CD14-positive monocyte (primary cell): ENCODE data around the gene TLR9. TPM values are rescaled to one million over a fixed set of nuclear protein-coding genes. Genes with fewer than 3 reads are reported as not detected.
A peak's percentile ranks its signal among the peaks of the same experiment; 100 is the strongest.

Experiments
- DNase-seq, 3 donors: peaks; one replicate each; pipeline ENCODE4 v3.0.0-alpha.2; 2011 to 2022
- H2AFZ ChIP-seq: 2 replicates; pipeline ENCODE4 v1.6.0; 2012; ENCODE audit warnings: mild to moderate bottlenecking, low read depth, low read length, inconsistent platforms; ENCODE audit not compliant: insufficient read depth, poor library complexity, severe bottlenecking
- H3K27ac ChIP-seq, 2 donors: 1 replicate in 1 of 2; 2 replicates in 1 of 2; pipeline ENCODE4 v1.5.1; 2012 to 2013; ENCODE audit warnings: low read length in 2 of 2, control low read depth in 1 of 2, inconsistent platforms in 1 of 2, low read depth in 1 of 2, mild to moderate bottlenecking in 1 of 2
- H3K27me3 ChIP-seq, 2 donors: one replicate each; pipeline versions ENCODE4 v1.6.0 to v1.6.1; 2011 to 2013; ENCODE audit warnings: low read length in 2 of 2; ENCODE audit not compliant: control insufficient read depth in 2 of 2, insufficient read depth in 2 of 2
- H3K36me3 ChIP-seq, 2 donors: replicated peaks in 1 of 2; 1 replicate in 1 of 2; 2 replicates in 1 of 2; pipeline versions ENCODE4 v1.5.1 to v1.6.1; 2012 to 2013; ENCODE audit warnings: low read length in 2 of 2, control low read depth in 1 of 2, inconsistent platforms in 1 of 2, mild to moderate bottlenecking in 1 of 2; ENCODE audit not compliant: insufficient read depth in 2 of 2, control insufficient read depth in 1 of 2
- H3K4me1 ChIP-seq, 2 donors: 1 replicate in 1 of 2; 2 replicates in 1 of 2; pipeline versions ENCODE4 v1.5.1 to v1.6.1; 2012 to 2013; ENCODE audit warnings: low read length in 2 of 2, control low read depth in 1 of 2, inconsistent platforms in 1 of 2, mild to moderate bottlenecking in 1 of 2, moderate library complexity in 1 of 2; ENCODE audit not compliant: insufficient read depth in 2 of 2, control insufficient read depth in 1 of 2
- H3K4me2 ChIP-seq: replicated peaks from 2 replicates; pipeline ENCODE3; 2012; ENCODE audit warnings: low read length, moderate library complexity, mild to moderate bottlenecking; ENCODE audit not compliant: poor library complexity, severe bottlenecking; ENCODE audit errors: extremely low read depth
- H3K4me3 ChIP-seq, 3 experiments: fragments of 200-600 bp in 1 of 3; sonication (generic) in 1 of 3; replicated peaks in 1 of 3; 1 replicate in 2 of 3; 2 replicates in 1 of 3; pipeline ENCODE4 v1.5.1; 2011 to 2013; ENCODE audit warnings: low read length in 3 of 3, mild to moderate bottlenecking in 3 of 3, control low read depth in 2 of 3, low read depth in 2 of 3, inconsistent platforms in 1 of 3, moderate library complexity in 1 of 3
- H3K79me2 ChIP-seq: 2 replicates; pipeline ENCODE4 v1.6.0; 2012; ENCODE audit warnings: mild to moderate bottlenecking, control low read depth, inconsistent platforms, low read length, moderate library complexity; ENCODE audit not compliant: insufficient read depth
- H3K9ac ChIP-seq: 2 replicates; pipeline ENCODE4 v1.6.0; 2017; ENCODE audit warnings: low read length, mild to moderate bottlenecking; ENCODE audit not compliant: insufficient read depth, poor library complexity, severe bottlenecking
- H3K9me3 ChIP-seq, 2 donors: replicated peaks in 1 of 2; 1 replicate in 1 of 2; 2 replicates in 1 of 2; pipeline versions ENCODE4 v1.5.1 to v1.6.1; 2012 to 2013; ENCODE audit warnings: low read length in 2 of 2, control low read depth in 1 of 2; ENCODE audit not compliant: control insufficient read depth in 1 of 2, insufficient read depth in 1 of 2
- H4K20me1 ChIP-seq: 2 replicates; pipeline ENCODE4 v1.6.0; 2012; ENCODE audit warnings: mild to moderate bottlenecking, low read length, control low read depth, moderate library complexity; ENCODE audit not compliant: insufficient read depth
- H3K27ac Mint-ChIP-seq, 7 donors: one replicate each; pipeline ENCODE4 v1.8.0; 2020; ENCODE audit warnings: mild to moderate bottlenecking in 7 of 7, mixed read lengths in 7 of 7, moderate library complexity in 6 of 7, inconsistent platforms in 2 of 7
- H3K27me3 Mint-ChIP-seq, 3 donors: one replicate each; pipeline ENCODE4 v1.8.0; 2021 to 2022; ENCODE audit warnings: low read depth in 3 of 3, mild to moderate bottlenecking in 3 of 3, mixed read lengths in 3 of 3, moderate library complexity in 3 of 3, inconsistent platforms in 1 of 3
- H3K36me3 Mint-ChIP-seq, 2 donors: one replicate each; pipeline ENCODE4 v1.8.0; 2020; ENCODE audit warnings: mixed read lengths in 2 of 2, inconsistent platforms in 1 of 2, mild to moderate bottlenecking in 1 of 2
- H3K4me1 Mint-ChIP-seq: one replicate; pipeline ENCODE4 v1.8.0; 2020; ENCODE audit warnings: mild to moderate bottlenecking, mixed read lengths
- H3K4me3 Mint-ChIP-seq, 2 donors: one replicate each; pipeline ENCODE4 v1.8.0; 2020; ENCODE audit warnings: mild to moderate bottlenecking in 2 of 2, mixed read lengths in 2 of 2, moderate library complexity in 1 of 2
- H3K9me3 Mint-ChIP-seq, 7 donors: one replicate each; pipeline ENCODE4 v1.8.0; 2020 to 2022; ENCODE audit warnings: mixed read lengths in 7 of 7, mild to moderate bottlenecking in 6 of 7, moderate library complexity in 6 of 7, inconsistent platforms in 2 of 7
- WGBS: methylation state at CpG from one replicate; pipeline ENCODE4 v1.1.5; 2013; ENCODE audit warnings: missing lambda C conversion rate; ENCODE audit not compliant: insufficient coverage; 5-methylcytosine and 5-hydroxymethylcytosine counted together
- intact Hi-C, 2 donors: fragments of 100-400 bp; cut with micrococcal nuclease; formaldehyde crosslinking; loops; one replicate each; pipeline versions ENCODE4 v1.15.0 to v1.15.1; 2023
- polyA plus RNA-seq, 3 donors: library from polyadenylated mRNA; depleted of rRNA in 1 of 3; unstranded in 2 of 3; stranded (reverse) in 1 of 3; fragments of 300-500 nt in 2 of 3; fragments of >200 nt in 1 of 3; fragmentation: Illumina TruSeq in 2 of 3; gene quantifications; 1 replicate in 2 of 3; 2 replicates in 1 of 3; pipeline ENCODE4 v1.2.3, GENCODE V29; 2012 to 2021
- TF ChIP-seq, protein P1 (sequence below): fragments of 200-600 bp; IDR thresholded peaks from one replicate; pipeline ENCODE4 v1.8.0; 2022; ENCODE audit warnings: antibody characterized with exemption, mild to moderate bottlenecking

The TLR9 gene
- polyA plus RNA-seq, 3 donors, result 0.91 TPM; not detected in 2

DNA sequence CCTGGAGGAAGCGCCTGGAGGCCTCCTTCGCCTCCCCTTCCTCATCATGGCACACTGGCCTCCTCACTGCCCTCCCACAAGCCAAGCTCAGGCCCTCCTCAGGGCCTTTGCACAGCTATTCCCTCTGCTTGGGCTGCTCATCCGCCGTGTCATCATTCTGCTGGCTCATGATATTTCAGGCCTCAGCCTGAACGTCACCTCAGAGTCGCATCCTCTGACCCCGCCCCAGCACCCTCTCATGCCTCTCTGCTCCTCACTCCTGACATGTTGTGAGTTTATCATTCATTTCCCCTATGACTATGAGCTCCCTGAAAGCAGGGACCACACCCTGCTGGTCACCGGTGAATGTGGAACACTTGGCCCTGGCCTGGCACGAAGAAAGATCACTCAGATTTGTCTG is 50.5 kb downstream of the TLR9 start:
- Mint-ChIP-seq H3K9me3 (peaks cover 0 to 2% (median 0%) of the 10 kb centered on the region in 7 donors), H3K27ac (peak overlapping the region; percentile 76 to 95 (median 89)), H3K27me3 (peaks cover 1 to 8% (median 2%) of the 10 kb centered on the region in 3 donors), H3K4me1 (peaks cover 36% of the 10 kb centered on the region), H3K36me3 (peaks cover 3 to 7% of the 10 kb centered on the region in 2 donors), H3K4me3 (peak overlapping the region in 1 of 2 donors; percentile 40)
- 43% methylated on average over 6 of the region's 9 CpGs for WGBS
- Histone ChIP-seq H3K27me3 (no peaks in the 10 kb centered on the region), H3K4me2 (no peak overlapping the region), H3K79me2 (no peaks in the 10 kb centered on the region), H3K9me3 (no peaks in the 10 kb centered on the region), H3K27ac (peak overlapping the region; percentile 70 to 92), H3K4me3 (no peak overlapping the region), H2AFZ (peak overlapping the region; percentile 7), H3K36me3 (no peaks in the 10 kb centered on the region), H4K20me1 (no peaks in the 10 kb centered on the region), H3K9ac (peak overlapping the region; percentile 1), H3K4me1 (peaks cover 29 to 30% of the 10 kb centered on the region in 2 donors)
- TF ChIP-seq, protein P1, sequence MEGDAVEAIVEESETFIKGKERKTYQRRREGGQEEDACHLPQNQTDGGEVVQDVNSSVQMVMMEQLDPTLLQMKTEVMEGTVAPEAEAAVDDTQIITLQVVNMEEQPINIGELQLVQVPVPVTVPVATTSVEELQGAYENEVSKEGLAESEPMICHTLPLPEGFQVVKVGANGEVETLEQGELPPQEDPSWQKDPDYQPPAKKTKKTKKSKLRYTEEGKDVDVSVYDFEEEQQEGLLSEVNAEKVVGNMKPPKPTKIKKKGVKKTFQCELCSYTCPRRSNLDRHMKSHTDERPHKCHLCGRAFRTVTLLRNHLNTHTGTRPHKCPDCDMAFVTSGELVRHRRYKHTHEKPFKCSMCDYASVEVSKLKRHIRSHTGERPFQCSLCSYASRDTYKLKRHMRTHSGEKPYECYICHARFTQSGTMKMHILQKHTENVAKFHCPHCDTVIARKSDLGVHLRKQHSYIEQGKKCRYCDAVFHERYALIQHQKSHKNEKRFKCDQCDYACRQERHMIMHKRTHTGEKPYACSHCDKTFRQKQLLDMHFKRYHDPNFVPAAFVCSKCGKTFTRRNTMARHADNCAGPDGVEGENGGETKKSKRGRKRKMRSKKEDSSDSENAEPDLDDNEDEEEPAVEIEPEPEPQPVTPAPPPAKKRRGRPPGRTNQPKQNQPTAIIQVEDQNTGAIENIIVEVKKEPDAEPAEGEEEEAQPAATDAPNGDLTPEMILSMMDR, result no peak
- intact Hi-C loops, result no loop called here
- peak; percentile 82 to 93 (median 92) for DNase-seq

DNA sequence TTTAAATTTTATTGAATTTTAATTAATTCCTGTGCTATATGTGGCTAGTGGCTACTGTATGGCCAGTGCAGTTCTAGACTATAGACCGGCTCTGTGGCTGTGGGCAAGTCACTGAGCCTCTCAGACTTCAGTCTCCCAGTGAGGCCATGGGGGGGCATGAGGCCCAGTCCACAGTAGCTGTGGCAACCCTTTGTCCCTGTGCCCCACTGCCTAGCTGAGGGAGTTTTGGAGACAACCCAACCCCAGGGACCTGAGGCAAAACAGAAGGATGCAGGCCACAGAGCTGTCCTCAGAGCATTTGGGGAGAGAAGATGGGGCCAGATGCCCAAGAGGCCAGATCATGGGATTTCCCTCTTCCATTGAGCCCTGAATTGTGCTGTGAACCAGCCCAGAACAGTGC is 52.3 kb downstream of the TLR9 start:
- Histone ChIP-seq H3K79me2 (no peaks in the 10 kb centered on the region), H3K9ac (no peak overlapping the region)
- H3K4me1 Mint-ChIP-seq, result peaks cover 30% of the 10 kb centered on the region

More for the DNA sequence above, 52.3 kb downstream of the TLR9 start:
- Mint-ChIP-seq H3K36me3 (peaks cover 3 to 7% of the 10 kb centered on the region in 2 donors), H3K27me3 (peaks cover 0 to 6% (median 2%) of the 10 kb centered on the region in 3 donors), H3K27ac (peak overlapping the region in 3 of 7 donors; percentile 6 to 12 (median 8)), H3K9me3 (peaks cover 0 to 2% (median 0%) of the 10 kb centered on the region in 7 donors), H3K4me3 (no peak overlapping the region)
- DNase-seq, result no peak
- Histone ChIP-seq H2AFZ (no peak overlapping the region), H3K9me3 (no peaks in the 10 kb centered on the region), H3K4me3 (no peak overlapping the region), H3K4me1 (peaks cover 25 to 26% of the 10 kb centered on the region in 2 donors), H3K27me3 (no peaks in the 10 kb centered on the region), H3K36me3 (no peaks in the 10 kb centered on the region), H4K20me1 (no peaks in the 10 kb centered on the region), H3K4me2 (no peak overlapping the region), H3K27ac (no peak overlapping the region)
- TF ChIP-seq, protein P1, result no peak
- WGBS, result 100% methylated on average over 1 of the region's 1 CpG
- intact Hi-C loops, result no loop called here
